Testis (tissue), 3 donors: ENCODE data around the gene ITGB3BP. TPM values are rescaled to one million over a fixed set of nuclear protein-coding genes. Genes with fewer than 3 reads are reported as not detected.

Experiments used
- DNase-seq: peaks from one replicate; pipeline ENCODE4 v3.0.0-alpha.2; 2019
- H3K27ac ChIP-seq, 2 donors: fragments of 200-600 bp; sonication (generic); one replicate each; pipeline ENCODE4 v1.5.1; 2019
- H3K27me3 ChIP-seq: fragments of 200-600 bp; sonication (generic); one replicate; pipeline ENCODE4 v1.5.1; 2019
- H3K36me3 ChIP-seq: fragments of 200-600 bp; sonication (generic); one replicate; pipeline ENCODE4 v1.5.1; 2017; ENCODE audit warnings: low read depth; ENCODE audit errors: missing control alignments
- H3K4me1 ChIP-seq: fragments of 200-600 bp; sonication (generic); one replicate; pipeline ENCODE4 v1.5.1; 2019
- H3K4me3 ChIP-seq, 2 donors: fragments of 200-600 bp; sonication (generic); one replicate each; pipeline ENCODE4 v1.5.1; 2017 to 2019
- H3K9me3 ChIP-seq: fragments of 200-600 bp; sonication (generic); one replicate; pipeline ENCODE4 v1.5.1; 2017
- POLR2A ChIP-seq: fragments of 450-650 bp; IDR thresholded peaks from one replicate; pipeline ENCODE4 v1.6.1; 2017; ENCODE audit warnings: antibody characterized with exemption, mild to moderate bottlenecking, moderate library complexity
- WGBS, 2 donors: methylation state at CpG; one replicate each; pipeline ENCODE4 v1.1.5; 2018; 5-methylcytosine and 5-hydroxymethylcytosine counted together
- intact Hi-C: fragments of 100-400 bp; cut with DNase I; formaldehyde crosslinking; loops from one replicate; pipeline ENCODE4 v1.15.1; 2023; ENCODE audit warnings: low total_unique reads
- polyA plus RNA-seq: library from polyadenylated mRNA; stranded (reverse); fragments of 350-450 nt; fragmentation: Illumina TruSeq; extraction: RNeasy Lipid Tissue Mini Kit (QIAGEN cat#74804); gene quantifications from one replicate; pipeline ENCODE4 v1.2.3, GENCODE V29; 2014; ENCODE audit warnings: low read depth, low replicate concordance; ENCODE audit not compliant: insufficient read depth
- total RNA-seq, 2 donors: library from RNA; depleted of rRNA; stranded (reverse); fragments of >200 nt; gene quantifications; one replicate each; pipeline ENCODE4 v1.2.3, GENCODE V29; 2016
- TF ChIP-seq, protein P1 (sequence below), 3 experiments: fragments of 450-650 bp in 2 of 3; fragments of 200-600 bp in 1 of 3; sonication (generic) in 1 of 3; IDR thresholded peaks; one replicate each; pipeline ENCODE4 v1.5.1; 2016 to 2019; ENCODE audit warnings: antibody characterized with exemption in 3 of 3, mild to moderate bottlenecking in 2 of 3, moderate library complexity in 1 of 3

Gene ITGB3BP
- total and polyA plus RNA-seq, 3 donors from 2014 or later, result 21.7 to 43.0 (median 32.9) TPM

DNA sequence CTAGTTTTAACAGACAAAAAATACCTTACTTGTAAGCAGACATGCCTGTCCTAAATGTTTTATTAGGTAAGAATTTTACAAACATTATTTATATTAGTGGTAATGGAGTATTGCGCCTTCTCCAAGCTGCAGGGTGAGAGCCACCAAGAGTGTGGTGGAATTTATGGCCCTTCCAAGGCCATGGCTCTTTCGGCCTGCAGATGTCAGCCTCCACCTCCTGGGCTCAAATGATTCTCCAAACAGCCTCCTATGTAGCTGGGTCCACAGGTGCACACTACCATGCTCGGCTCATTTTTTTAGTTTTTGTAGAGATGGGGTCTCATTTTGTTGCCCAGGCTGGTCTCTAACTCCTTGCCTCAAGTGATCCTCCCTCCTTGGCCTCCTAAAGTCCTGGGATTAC, 56.3 kb downstream of the ITGB3BP start:
- Histone ChIP-seq H3K9me3 (no peaks in the 10 kb centered on the region), H3K27me3 (no peaks in the 10 kb centered on the region), H3K4me3 (no peak overlapping the region), H3K27ac (no peak overlapping the region), H3K36me3 (no peaks in the 10 kb centered on the region), H3K4me1 (no peaks in the 10 kb centered on the region)
- 86 to 89% methylated on average over 3 of the region's 3 CpGs for WGBS, 2 donors
- no peak for DNase-seq
- intact Hi-C loops, result no loop called here
- TF ChIP-seq POLR2A, result no peak
- TF ChIP-seq, protein P1, sequence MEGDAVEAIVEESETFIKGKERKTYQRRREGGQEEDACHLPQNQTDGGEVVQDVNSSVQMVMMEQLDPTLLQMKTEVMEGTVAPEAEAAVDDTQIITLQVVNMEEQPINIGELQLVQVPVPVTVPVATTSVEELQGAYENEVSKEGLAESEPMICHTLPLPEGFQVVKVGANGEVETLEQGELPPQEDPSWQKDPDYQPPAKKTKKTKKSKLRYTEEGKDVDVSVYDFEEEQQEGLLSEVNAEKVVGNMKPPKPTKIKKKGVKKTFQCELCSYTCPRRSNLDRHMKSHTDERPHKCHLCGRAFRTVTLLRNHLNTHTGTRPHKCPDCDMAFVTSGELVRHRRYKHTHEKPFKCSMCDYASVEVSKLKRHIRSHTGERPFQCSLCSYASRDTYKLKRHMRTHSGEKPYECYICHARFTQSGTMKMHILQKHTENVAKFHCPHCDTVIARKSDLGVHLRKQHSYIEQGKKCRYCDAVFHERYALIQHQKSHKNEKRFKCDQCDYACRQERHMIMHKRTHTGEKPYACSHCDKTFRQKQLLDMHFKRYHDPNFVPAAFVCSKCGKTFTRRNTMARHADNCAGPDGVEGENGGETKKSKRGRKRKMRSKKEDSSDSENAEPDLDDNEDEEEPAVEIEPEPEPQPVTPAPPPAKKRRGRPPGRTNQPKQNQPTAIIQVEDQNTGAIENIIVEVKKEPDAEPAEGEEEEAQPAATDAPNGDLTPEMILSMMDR (IDR thresholded peaks at IDR 0.05), result no peak

DNA sequence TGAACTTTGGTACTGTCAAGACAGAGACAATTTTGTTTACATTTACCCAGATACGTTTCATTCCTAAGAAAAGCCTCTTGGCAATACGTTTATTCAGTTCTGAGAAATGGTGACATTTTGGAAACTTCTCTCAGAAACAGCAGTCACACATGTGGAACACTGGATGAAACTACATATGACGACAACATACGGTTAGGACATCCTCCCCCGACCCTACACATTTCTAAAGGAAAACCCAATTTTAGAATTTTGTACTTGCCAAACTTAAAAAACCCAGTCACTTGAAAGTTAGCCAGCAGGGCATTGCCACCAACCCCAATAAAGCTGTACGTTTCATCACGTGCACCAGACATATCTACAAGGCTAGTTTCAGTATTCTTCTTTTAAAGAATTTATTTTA, 56.8 kb downstream of the ITGB3BP start:
- WGBS, 2 donors, result 82 to 86% methylated on average over 7 of the region's 7 CpGs
- Histone ChIP-seq H3K4me1 (no peaks in the 10 kb centered on the region), H3K27ac (no peak overlapping the region), H3K9me3 (no peaks in the 10 kb centered on the region), H3K4me3 (no peak overlapping the region), H3K36me3 (no peaks in the 10 kb centered on the region), H3K27me3 (no peaks in the 10 kb centered on the region)
- intact Hi-C loops, result no loop called here
- DNase-seq, result no peak
- TF ChIP-seq POLR2A, result no peak
- TF ChIP-seq, protein P1 (IDR thresholded peaks at IDR 0.05), result no peak

DNA sequence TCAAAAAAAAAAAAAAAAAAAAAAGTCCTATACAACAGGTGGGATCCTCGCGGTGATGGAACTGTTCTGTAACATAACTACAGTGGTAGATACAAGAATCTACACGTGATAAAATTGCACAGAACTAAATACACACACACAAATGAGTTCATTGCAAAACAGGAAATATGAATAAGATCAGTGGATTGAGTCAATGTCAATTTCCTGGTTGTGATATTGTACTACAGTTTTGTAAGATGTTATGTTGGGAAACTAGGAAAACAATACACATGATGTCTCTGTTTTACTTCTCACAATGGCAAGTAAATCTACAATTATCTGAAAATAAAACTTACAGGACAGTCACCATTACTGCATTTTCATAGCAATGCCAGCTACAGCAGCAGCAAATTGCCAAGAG, 59.8 kb downstream of the ITGB3BP start:
- H3K27ac ChIP-seq, result no peak overlapping the region
- intact Hi-C loops, result no loop called here
- 89 to 93% methylated on average over 3 of the region's 3 CpGs for WGBS, 2 donors
- no peaks in the 10 kb centered on the region for H3K36me3 ChIP-seq
- DNase-seq, result no peak
- no peaks in the 10 kb centered on the region for H3K9me3 ChIP-seq
- H3K27me3 ChIP-seq, result no peaks in the 10 kb centered on the region
- H3K4me3 ChIP-seq, result no peak overlapping the region
- no peak for TF ChIP-seq POLR2A
- TF ChIP-seq, protein P1 (IDR thresholded peaks at IDR 0.05), result no peak
- H3K4me1 ChIP-seq, result no peaks in the 10 kb centered on the region

DNA sequence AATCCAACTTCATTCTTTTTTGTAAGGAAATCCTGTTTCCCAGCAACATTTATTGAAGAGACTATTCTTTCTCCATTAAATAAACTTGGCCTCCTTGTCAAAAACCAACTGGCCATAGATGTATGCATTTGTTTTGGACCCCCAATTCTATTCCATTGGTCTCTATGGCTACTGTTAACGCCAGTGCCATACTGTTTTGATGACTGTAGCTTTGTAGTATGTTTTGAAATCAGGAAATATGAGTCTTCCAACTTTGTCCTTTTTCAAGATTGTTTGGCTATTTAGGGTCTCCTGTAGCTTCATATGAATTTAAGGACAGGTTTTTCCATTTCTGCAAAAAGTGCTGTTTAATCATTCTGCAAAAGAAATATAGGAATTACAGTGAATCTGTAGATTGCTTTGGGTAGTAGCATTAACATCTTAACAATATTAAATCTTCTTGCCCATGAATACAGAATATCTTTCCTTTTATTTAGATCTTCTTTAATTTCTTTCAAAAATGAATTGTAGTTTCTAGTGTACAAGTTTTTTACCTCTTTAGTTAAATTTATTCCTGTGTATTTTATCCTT, 61.3 kb downstream of the ITGB3BP start:
- intact Hi-C loops, result no loop called here
- 93 to 97% methylated on average over 1 of the region's 1 CpG for WGBS, 2 donors
- Histone ChIP-seq H3K4me1 (no peaks in the 10 kb centered on the region), H3K27me3 (no peaks in the 10 kb centered on the region), H3K9me3 (no peaks in the 10 kb centered on the region), H3K4me3 (no peak overlapping the region), H3K36me3 (no peaks in the 10 kb centered on the region), H3K27ac (no peak overlapping the region)
- no peak for DNase-seq
- TF ChIP-seq, protein P1 (IDR thresholded peaks at IDR 0.05), result no peak
- no peak for TF ChIP-seq POLR2A

DNA sequence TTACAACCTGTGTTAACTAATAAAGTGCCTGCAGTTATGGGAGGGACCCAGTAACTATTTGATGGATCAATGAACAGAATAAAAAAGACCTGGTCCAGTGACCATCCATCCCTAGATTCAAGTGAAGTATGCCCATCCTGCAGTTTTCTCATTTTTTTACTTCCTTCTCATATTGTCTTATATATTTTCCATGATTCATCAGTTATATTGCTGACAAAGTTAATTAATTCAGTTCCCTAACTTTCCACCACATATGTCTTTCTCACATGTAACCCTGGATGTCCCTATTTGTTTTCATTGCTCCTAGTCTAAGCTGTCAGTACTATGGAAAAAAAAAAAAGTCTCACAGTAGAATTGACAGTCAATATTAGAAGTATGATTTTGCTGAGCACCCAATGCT, 64.3 kb downstream of the ITGB3BP start:
- no peak for DNase-seq
- Histone ChIP-seq H3K9me3 (no peaks in the 10 kb centered on the region), H3K36me3 (no peaks in the 10 kb centered on the region), H3K4me1 (no peaks in the 10 kb centered on the region), H3K27ac (no peak overlapping the region), H3K27me3 (no peaks in the 10 kb centered on the region), H3K4me3 (no peak overlapping the region)
- intact Hi-C loops, result no loop called here
- TF ChIP-seq POLR2A, result no peak
- TF ChIP-seq, protein P1 (IDR thresholded peaks at IDR 0.05), result no peak
